ENCODE data around the gene LTF. TPM values are rescaled to one million over a fixed set of nuclear protein-coding genes. Genes with fewer than 3 reads are reported as not detected.

LTF gene
- total RNA-seq, 1 donor from 2014 or later: not detected

DNA sequence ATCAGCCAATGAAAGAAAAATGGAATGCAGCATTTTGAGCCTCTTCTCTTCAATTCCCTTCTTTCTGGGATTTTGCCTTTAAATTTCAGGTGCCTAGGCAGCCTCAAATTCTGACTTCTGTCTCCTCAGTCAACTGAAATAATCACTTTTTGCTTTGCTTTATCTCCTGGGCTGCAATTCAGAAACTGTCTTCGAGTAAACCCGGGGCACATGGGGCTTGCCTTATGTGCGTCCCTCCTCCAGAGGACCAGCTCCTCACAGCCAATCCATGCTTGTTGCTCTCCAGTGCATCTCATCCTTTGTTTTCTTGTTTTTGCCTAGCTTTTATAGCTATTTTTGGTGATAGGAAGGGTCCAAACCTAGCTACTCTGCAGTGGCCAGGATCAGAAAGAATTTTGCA is 41.8 kb upstream of the LTF start:
- TF ChIP-seq, protein P1, sequence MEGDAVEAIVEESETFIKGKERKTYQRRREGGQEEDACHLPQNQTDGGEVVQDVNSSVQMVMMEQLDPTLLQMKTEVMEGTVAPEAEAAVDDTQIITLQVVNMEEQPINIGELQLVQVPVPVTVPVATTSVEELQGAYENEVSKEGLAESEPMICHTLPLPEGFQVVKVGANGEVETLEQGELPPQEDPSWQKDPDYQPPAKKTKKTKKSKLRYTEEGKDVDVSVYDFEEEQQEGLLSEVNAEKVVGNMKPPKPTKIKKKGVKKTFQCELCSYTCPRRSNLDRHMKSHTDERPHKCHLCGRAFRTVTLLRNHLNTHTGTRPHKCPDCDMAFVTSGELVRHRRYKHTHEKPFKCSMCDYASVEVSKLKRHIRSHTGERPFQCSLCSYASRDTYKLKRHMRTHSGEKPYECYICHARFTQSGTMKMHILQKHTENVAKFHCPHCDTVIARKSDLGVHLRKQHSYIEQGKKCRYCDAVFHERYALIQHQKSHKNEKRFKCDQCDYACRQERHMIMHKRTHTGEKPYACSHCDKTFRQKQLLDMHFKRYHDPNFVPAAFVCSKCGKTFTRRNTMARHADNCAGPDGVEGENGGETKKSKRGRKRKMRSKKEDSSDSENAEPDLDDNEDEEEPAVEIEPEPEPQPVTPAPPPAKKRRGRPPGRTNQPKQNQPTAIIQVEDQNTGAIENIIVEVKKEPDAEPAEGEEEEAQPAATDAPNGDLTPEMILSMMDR (IDR thresholded peaks at IDR 0.05; ENCODE audit: partially characterized antibody, unreplicated experiment): no peak
- H3K27ac Mint-ChIP-seq (ENCODE audit: unreplicated experiment): no peak overlapping the region
- no peak overlapping the region for H3K4me3 Mint-ChIP-seq (ENCODE audit: unreplicated experiment)
- no peaks in the 10 kb centered on the region for H3K4me1 Mint-ChIP-seq (ENCODE audit: low read depth, unreplicated experiment)
- H3K9me3 Mint-ChIP-seq (ENCODE audit: unreplicated experiment): no peaks in the 10 kb centered on the region
- DNase-seq: no peak
- no peaks in the 10 kb centered on the region for H3K27me3 Mint-ChIP-seq (ENCODE audit: unreplicated experiment)
- H3K36me3 Mint-ChIP-seq (ENCODE audit: unreplicated experiment): peaks cover 3% of the 10 kb centered on the region

GRCh38 chr3:46505953-46506352 is 41.2 kb upstream of the LTF start:
- no peak overlapping the region for H3K4me3 Mint-ChIP-seq (ENCODE audit: unreplicated experiment)
- no peaks in the 10 kb centered on the region for H3K9me3 Mint-ChIP-seq (ENCODE audit: unreplicated experiment)
- no peak for DNase-seq
- H3K27me3 Mint-ChIP-seq (ENCODE audit: unreplicated experiment): no peaks in the 10 kb centered on the region
- peaks cover 3% of the 10 kb centered on the region for H3K36me3 Mint-ChIP-seq (ENCODE audit: unreplicated experiment)
- H3K27ac Mint-ChIP-seq (ENCODE audit: unreplicated experiment): no peak overlapping the region
- H3K4me1 Mint-ChIP-seq (ENCODE audit: low read depth, unreplicated experiment): no peaks in the 10 kb centered on the region
- TF ChIP-seq, protein P1 (IDR thresholded peaks at IDR 0.05; ENCODE audit: partially characterized antibody, unreplicated experiment): no peak

DNA sequence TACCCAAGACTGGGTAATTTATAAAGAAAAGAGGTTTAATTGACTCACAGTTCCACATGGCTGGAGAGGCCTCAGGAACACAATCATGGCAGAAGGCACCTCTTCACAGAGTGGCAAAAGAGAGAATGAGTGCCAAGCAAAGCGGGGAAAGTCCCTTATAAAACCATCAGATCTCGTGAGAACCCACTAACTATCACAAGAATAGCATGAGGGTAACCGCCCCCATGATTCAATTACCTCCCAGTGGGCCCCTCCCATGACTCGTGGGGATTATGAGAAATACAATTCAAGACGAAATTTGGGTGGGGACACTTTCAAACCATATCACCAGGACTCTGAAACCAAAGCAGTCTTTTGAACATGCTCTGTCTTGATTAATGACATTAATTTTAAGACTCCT is 40.1 kb upstream of the LTF start:
- Mint-ChIP-seq H3K27me3 (ENCODE audit: unreplicated experiment) (no peaks in the 10 kb centered on the region), H3K36me3 (ENCODE audit: unreplicated experiment) (peaks cover 3% of the 10 kb centered on the region)
- TF ChIP-seq, protein P1 (IDR thresholded peaks at IDR 0.05; ENCODE audit: partially characterized antibody, unreplicated experiment): no peak

GRCh38 chr3:46503200-46503874 is 38.6 kb upstream of the LTF start:
- DNase-seq: no peak
- Mint-ChIP-seq H3K27ac (ENCODE audit: unreplicated experiment) (no peak overlapping the region), H3K4me1 (ENCODE audit: low read depth, unreplicated experiment) (no peaks in the 10 kb centered on the region), H3K9me3 (ENCODE audit: unreplicated experiment) (no peaks in the 10 kb centered on the region), H3K4me3 (ENCODE audit: unreplicated experiment) (no peak overlapping the region), H3K36me3 (ENCODE audit: unreplicated experiment) (peaks cover 3% of the 10 kb centered on the region), H3K27me3 (ENCODE audit: unreplicated experiment) (no peaks in the 10 kb centered on the region)
- TF ChIP-seq, protein P1 (IDR thresholded peaks at IDR 0.05; ENCODE audit: partially characterized antibody, unreplicated experiment): no peak

More for the DNA sequence above, 40.1 kb upstream of the LTF start:
- H3K27ac Mint-ChIP-seq (ENCODE audit: unreplicated experiment): no peak overlapping the region
- no peaks in the 10 kb centered on the region for H3K4me1 Mint-ChIP-seq (ENCODE audit: low read depth, unreplicated experiment)
- DNase-seq: no peak
- H3K9me3 Mint-ChIP-seq (ENCODE audit: unreplicated experiment): no peaks in the 10 kb centered on the region
- no peak overlapping the region for H3K4me3 Mint-ChIP-seq (ENCODE audit: unreplicated experiment)

DNA sequence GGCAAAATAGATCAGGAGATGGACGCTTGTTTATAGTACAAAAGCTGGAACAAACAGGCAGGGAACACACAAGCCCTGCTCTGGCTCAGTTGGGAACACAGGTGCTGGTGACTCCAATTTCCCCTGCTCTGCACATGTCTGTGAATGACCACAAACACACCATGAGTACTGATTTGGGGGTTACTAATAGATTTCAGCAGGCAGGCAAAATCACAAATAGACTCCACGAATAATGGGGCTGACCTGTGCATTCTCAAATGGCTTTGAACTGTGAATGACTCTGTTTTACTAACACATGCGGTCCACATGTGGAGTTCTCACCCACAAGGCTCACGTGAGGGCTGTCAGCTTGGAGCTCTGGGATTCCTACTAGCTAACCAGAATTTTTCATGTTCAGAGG is 37.0 kb upstream of the LTF start:
- Mint-ChIP-seq H3K27me3 (ENCODE audit: unreplicated experiment) (peaks cover 1% of the 10 kb centered on the region), H3K4me1 (ENCODE audit: low read depth, unreplicated experiment) (no peaks in the 10 kb centered on the region), H3K4me3 (ENCODE audit: unreplicated experiment) (no peak overlapping the region), H3K36me3 (ENCODE audit: unreplicated experiment) (no peaks in the 10 kb centered on the region), H3K27ac (ENCODE audit: unreplicated experiment) (no peak overlapping the region), H3K9me3 (ENCODE audit: unreplicated experiment) (peaks cover 1% of the 10 kb centered on the region)
- TF ChIP-seq, protein P1 (IDR thresholded peaks at IDR 0.05; ENCODE audit: partially characterized antibody, unreplicated experiment): no peak
- no peak for DNase-seq

Measured in glutamatergic neuron (in vitro differentiated cells).